ENCODE measurements around the gene HMGCS2. TPM values are rescaled to one million over a fixed set of nuclear protein-coding genes. Genes with fewer than 3 reads are reported as not detected.

HMGCS2 gene
- total RNA-seq, 1 donor, result not detected

DNA sequence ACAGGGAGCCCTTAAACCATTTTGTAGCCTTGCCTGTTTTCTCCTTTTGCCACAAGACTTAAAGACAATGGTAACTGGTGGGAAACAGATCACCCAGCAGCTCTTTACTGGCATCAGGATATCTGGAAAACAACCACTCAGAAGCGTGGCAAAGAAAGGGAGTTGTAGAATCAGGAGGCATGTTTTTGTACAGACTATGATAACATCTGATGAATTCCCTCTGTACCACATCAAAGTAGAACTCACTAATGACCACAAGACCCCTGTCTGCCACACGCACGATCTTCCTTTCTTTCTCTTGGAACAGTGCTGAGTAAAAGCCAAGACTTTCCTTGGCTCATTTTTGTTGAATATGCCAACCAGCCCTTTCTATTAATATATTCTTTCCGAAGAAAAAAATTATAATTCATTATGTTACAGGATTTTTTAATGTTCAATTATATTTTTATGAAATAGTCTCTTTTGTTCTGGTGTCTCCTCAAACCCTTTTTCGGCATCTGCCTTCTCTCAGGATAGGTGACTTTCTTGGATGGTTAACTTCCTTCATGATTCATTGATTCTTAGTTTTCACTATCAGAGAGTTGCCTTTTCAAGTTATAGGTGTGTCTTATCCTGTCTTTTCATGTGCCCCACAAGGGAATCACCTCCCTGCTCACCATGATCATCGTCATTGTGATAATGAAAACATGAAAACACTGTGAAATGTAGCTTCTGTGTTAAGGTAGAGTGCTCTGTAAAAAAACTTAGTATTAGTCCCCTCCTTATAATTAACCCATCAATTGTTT is 64.8 kb downstream of the HMGCS2 start:
- no peak for DNase-seq (ENCODE audit: low read depth in 2 of 3, low spot score in 2 of 3)

GRCh38 chr1:119702384-119702783 is 66.3 kb downstream of the HMGCS2 start:
- peak in 1 of 3 donors; percentile 13 for DNase-seq (ENCODE audit: low read depth in 2 of 3, low spot score in 2 of 3)

DNA sequence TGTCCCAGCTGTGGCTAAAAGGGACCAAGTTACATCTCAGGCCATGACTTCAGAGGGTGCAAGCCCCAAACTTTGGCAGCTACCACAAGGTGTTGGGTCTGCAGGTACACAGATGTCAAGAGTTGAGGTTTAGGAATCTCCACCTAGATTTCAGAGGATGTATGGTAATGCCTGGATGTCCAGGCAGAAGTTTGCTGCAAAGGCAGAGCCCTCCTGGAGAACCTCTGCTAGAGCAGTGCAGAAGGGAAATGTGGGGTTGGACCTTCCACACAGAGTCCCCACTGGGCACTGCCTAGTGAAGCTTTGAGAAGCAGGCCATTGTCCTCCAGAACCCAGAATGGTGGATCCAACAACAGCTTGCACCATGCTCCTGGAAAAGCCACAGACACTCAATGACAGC is 67.0 kb downstream of the HMGCS2 start:
- no peak for DNase-seq (ENCODE audit: low read depth in 2 of 3, low spot score in 2 of 3)

- DNase-seq (ENCODE audit: low read depth in 2 of 3, low spot score in 2 of 3), result no peak
These were observed 68.4 kb downstream of the HMGCS2 start for GRCh38 chr1:119700326-119700725.

Other genes with a start within 250 kb of the HMGCS2 start
- 2.2 TPM for gene ZNF697, start 120.6 kb downstream of the HMGCS2 start, total RNA-seq
- 48.7 TPM for gene PHGDH, start 57.0 kb downstream of the HMGCS2 start, total RNA-seq
- under 0.01 TPM for gene REG4, start 42.6 kb upstream of the HMGCS2 start, total RNA-seq
- not detected for gene ADAM30, start 127.6 kb upstream of the HMGCS2 start, total RNA-seq